Measurements from ENCODE around the gene ATP8A1. TPM values are rescaled to one million over a fixed set of nuclear protein-coding genes. Genes with fewer than 3 reads are reported as not detected.

ATP8A1 gene
- total and polyA plus RNA-seq, 2 of the 8 experiments (the other 6 are each of a cell fraction or from before 2014, with no cell fraction given) = 3.7 to 14.9 TPM

DNA sequence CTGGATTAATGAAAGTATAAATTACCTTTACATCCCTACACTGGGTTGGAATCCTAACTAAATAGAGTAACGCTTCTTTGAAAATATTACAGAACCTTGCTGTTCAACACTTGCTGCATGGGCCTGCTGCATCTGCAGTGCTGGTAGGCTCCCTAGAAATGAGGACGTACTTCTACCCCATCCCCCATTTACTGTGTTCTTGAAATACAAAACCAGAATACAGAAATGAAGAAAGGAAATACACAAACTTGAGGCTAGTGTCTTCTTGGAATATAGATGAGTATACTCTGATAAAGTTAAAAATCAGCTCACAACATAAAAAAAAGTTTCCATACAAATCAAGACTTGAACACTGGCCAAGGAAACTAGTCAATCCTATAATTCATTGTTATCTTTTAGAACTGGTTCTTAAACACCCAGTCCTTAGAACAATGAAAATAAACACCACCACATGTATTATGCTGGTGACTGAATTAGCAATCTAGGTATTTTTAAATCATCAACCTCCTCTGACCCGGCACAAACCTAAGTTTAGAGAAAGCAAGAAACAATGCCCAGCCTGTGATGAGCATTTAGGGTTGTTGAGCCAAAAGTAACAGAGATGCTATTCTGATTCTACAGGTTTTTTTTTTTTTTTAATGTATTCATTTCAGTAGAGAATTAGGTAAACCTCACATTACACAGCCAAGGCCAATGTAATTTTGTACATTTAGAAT lies 49.7 kb downstream of the ATP8A1 start:
- Histone ChIP-seq H3K79me1 (ENCODE audit: low read depth, low read length) (no peaks in the 10 kb centered on the region), H2BK15ac (ENCODE audit: low read length) (no peak overlapping the region), H3K9ac (replicated peaks in 1 of 4; ENCODE audit: extremely low read depth in 1 of 4, low read depth in 3 of 4, low read length in 3 of 4) (no peak overlapping the region), H3K4me1 (replicated peaks in 1 of 4; ENCODE audit: control insufficient read depth in 3 of 4, insufficient read depth in 4 of 4, low read length in 3 of 4) (no peaks in the 10 kb centered on the region), H2BK20ac (ENCODE audit: low read length) (no peak overlapping the region), H2BK120ac (replicated peaks; ENCODE audit: low read depth, low read length) (no peak overlapping the region), H3K14ac (ENCODE audit: insufficient read length) (no peak overlapping the region), H3K4ac (replicated peaks; ENCODE audit: insufficient read length, low read depth, low read length) (no peak overlapping the region), H3K4me2 (ENCODE audit: insufficient read depth in 1 of 2, low read depth in 2 of 2, low read length in 2 of 2) (no peak overlapping the region), H4K8ac (ENCODE audit: extremely low read depth, insufficient read depth, low read length) (no peak overlapping the region), H3K23me2 (ENCODE audit: low read depth, low read length) (no peaks in the 10 kb centered on the region), H3K23ac (ENCODE audit: insufficient read length) (no peak overlapping the region), H2BK5ac (ENCODE audit: low read depth, low read length) (no peak overlapping the region), H2BK12ac (ENCODE audit: low read depth, low read length) (no peak overlapping the region), H3K9me3 (ENCODE audit: insufficient read depth in 2 of 2, low read depth in 1 of 2, low read length in 1 of 2) (no peaks in the 10 kb centered on the region), H3K27ac (ENCODE audit: low read depth, low read length) (no peak overlapping the region), H4K91ac (replicated peaks; ENCODE audit: insufficient read length, low read length) (no peak overlapping the region), H3K18ac (ENCODE audit: extremely low read depth, low read length) (no peak overlapping the region), H3K79me2 (ENCODE audit: control insufficient read depth in 1 of 2, insufficient read depth in 2 of 2, low read length in 2 of 2) (no peaks in the 10 kb centered on the region), H3K27me3 (replicated peaks in 1 of 4; ENCODE audit: control insufficient read depth in 3 of 4, extremely low read depth in 1 of 4, insufficient read depth in 3 of 4, low read length in 3 of 4) (no peaks in the 10 kb centered on the region), H3K36me3 (ENCODE audit: control insufficient read depth in 2 of 4, insufficient read depth in 4 of 4, low read length in 3 of 4) (no peaks in the 10 kb centered on the region; a peak in 1 of 8 replicates), H2AK5ac (ENCODE audit: low read depth, low read length) (no peak overlapping the region), H4K5ac (ENCODE audit: insufficient read length, low read depth, low read length) (no peak overlapping the region), H2AFZ (ENCODE audit: low read length) (no peak overlapping the region), H3K56ac (replicated peaks; ENCODE audit: insufficient read length, low read depth, low read length) (no peak overlapping the region), H3K4me3 (ENCODE audit: extremely low read depth in 1 of 4, insufficient read depth in 2 of 4, low read depth in 3 of 4, low read length in 4 of 4) (no peak overlapping the region), H4K20me1 (replicated peaks in 1 of 2; ENCODE audit: control insufficient read depth in 1 of 2, insufficient read depth in 2 of 2, low read length in 2 of 2) (peaks cover 0 to 1% of the 10 kb centered on the region in 2 experiments)
- TF ChIP-seq TBP (IDR thresholded peaks at IDR 0.05; ENCODE audit: low read depth, low read length) (no peak), CTBP2 (IDR thresholded peaks at IDR 0.05; ENCODE audit: borderline replicate concordance, insufficient read depth, insufficient read length, low read length) (no peak), SP1 (IDR thresholded peaks at IDR 0.05; ENCODE audit: low read depth, low read length) (no peak)
- ChIA-PET POLR2A (ENCODE audit: partially characterized antibody) (no interaction called here), CTCF (ENCODE audit: partially characterized antibody) (interaction anchor here (0.9 kb wide), 1 partner anchor 18 kb away, joined by 3 read pairs; no protein-coding TSS in a partner anchor)
- DNase-seq (ENCODE audit: low read depth in 1 of 2, low spot score in 2 of 2) = no peak
- 81% methylated on average over 3 of the region's 3 CpGs; no CpG with 5 or more reads in 1 of the 2 experiments for WGBS, 2 experiments (ENCODE audit: extremely low coverage in 1 of 2, insufficient coverage in 1 of 2, insufficient read length in 1 of 2, insufficient replicate concordance in 2 of 2, low coverage in 1 of 2, low lambda C conversion rate in 2 of 2, missing lambda C conversion rate in 1 of 2)
- FAIRE-seq = no peak
